ENCODE results near the gene ARMH1. TPM values are rescaled to one million over a fixed set of nuclear protein-coding genes. Genes with fewer than 3 reads are reported as not detected.
"Not testable (repeated sequence)": the region's sequence is repeated elsewhere in the genome, so short reads cannot be mapped to it uniquely, and the experiment has no call there.

ARMH1 gene
- total and polyA plus RNA-seq, 2 donors (not counting 1 experiment from before 2014, with no cell fraction given), result 10.2 to 225 TPM

- no peaks in the 10 kb centered on the region for H3K9me3 Mint-ChIP-seq (ENCODE audit: insufficient read depth)
- Histone ChIP-seq H3K79me2 (ENCODE audit: control insufficient read depth, insufficient read depth, low read length) (peaks cover 5% of the 10 kb centered on the region), H3K4me1 (ENCODE audit: control insufficient read depth in 2 of 2, insufficient read depth in 2 of 2, low read length in 2 of 2) (peaks cover 44% of the 10 kb centered on the region in 2 donors), H3K27ac (ENCODE audit: low read length in 2 of 2) (peak overlapping the region in 1 of 2 donors; percentile 5), H3K4me2 (replicated peaks; ENCODE audit: low read depth, low read length, poor library complexity, severe bottlenecking) (peak overlapping the region; percentile 65), H3K4me3 (ENCODE audit: control extremely low read depth in 1 of 5, extremely low read depth in 1 of 5, insufficient read depth in 1 of 5, low read depth in 2 of 5, low read length in 4 of 5) (no peak overlapping the region), H2AFZ (ENCODE audit: insufficient read depth, low read depth, low read length, poor library complexity, severe bottlenecking) (no peak overlapping the region), H4K20me1 (ENCODE audit: control insufficient read depth, insufficient read depth, low read length, poor library complexity, severe bottlenecking) (no peaks in the 10 kb centered on the region), H3K9ac (ENCODE audit: low read length) (no peak overlapping the region), H3K27me3 (replicated peaks in 1 of 4; ENCODE audit: control extremely low read depth in 1 of 4, control insufficient read depth in 3 of 4, insufficient read depth in 4 of 4, low read length in 3 of 4) (no peaks in the 10 kb centered on the region), H3K9me3 (ENCODE audit: control extremely low read depth in 1 of 3, control insufficient read depth in 2 of 3, insufficient read depth in 1 of 3, low read length in 2 of 3) (no peaks in the 10 kb centered on the region), H3K36me3 (replicated peaks in 1 of 2; ENCODE audit: control extremely low read depth in 1 of 2, control insufficient read depth in 1 of 2, extremely low read depth in 1 of 2, insufficient read depth in 2 of 2, low read length in 1 of 2) (peaks cover 0 to 2% of the 10 kb centered on the region in 2 experiments)
- H3K27me3 Mint-ChIP-seq, result no peaks in the 10 kb centered on the region
- peak overlapping the region; percentile 66 for H3K4me3 Mint-ChIP-seq
- peaks cover 43% of the 10 kb centered on the region for H3K4me1 Mint-ChIP-seq
- peak overlapping the region; percentile 89 for H3K27ac Mint-ChIP-seq
- CTCF ChIA-PET, result interaction anchor here (1.2 to 4.4 kb wide), 5 partner anchors 9 to 604 kb away, joined by 3 to 23 read pairs (median 14); partner anchors contain the start of genes ARMH1 and TMEM53
- WGBS (ENCODE audit: insufficient coverage), result 20% methylated on average over 1 of the region's 3 CpGs
- no peak for TF ChIP-seq CTCF (IDR thresholded peaks at IDR 0.05)
- no peak for TF ChIP-seq EZH2 (IDR thresholded peaks at IDR 0.05; ENCODE audit: borderline replicate concordance, insufficient read depth, low read depth, low read length, poor library complexity, severe bottlenecking)
- intact Hi-C loops (cut with micrococcal nuclease), result no loop called here
- peak; percentile 56 for ATAC-seq (ENCODE audit: low read depth)
- POLR2A ChIA-PET, result no interaction called here
- peak; percentile 59 for DNase-seq
Measured at GRCh38 chr1:44698138-44698537, 23.6 kb downstream of the ARMH1 start.

- H3K9ac ChIP-seq (ENCODE audit: low read length); H3K27ac ChIP-seq (ENCODE audit: low read length in 2 of 2); H4K20me1 ChIP-seq (ENCODE audit: control insufficient read depth, insufficient read depth, low read length, poor library complexity, severe bottlenecking); H3K4me3 Mint-ChIP-seq; H3K4me3 ChIP-seq (ENCODE audit: control extremely low read depth in 1 of 5, extremely low read depth in 1 of 5, insufficient read depth in 1 of 5, low read depth in 2 of 5, low read length in 4 of 5); H3K4me2 ChIP-seq (replicated peaks; ENCODE audit: low read depth, low read length, poor library complexity, severe bottlenecking); H3K36me3 ChIP-seq (replicated peaks in 1 of 2; ENCODE audit: control extremely low read depth in 1 of 2, control insufficient read depth in 1 of 2, extremely low read depth in 1 of 2, insufficient read depth in 2 of 2, low read length in 1 of 2); DNase-seq; H3K79me2 ChIP-seq (ENCODE audit: control insufficient read depth, insufficient read depth, low read length); H3K27me3 ChIP-seq (replicated peaks in 1 of 4; ENCODE audit: control extremely low read depth in 1 of 4, control insufficient read depth in 3 of 4, insufficient read depth in 4 of 4, low read length in 3 of 4); H3K27ac Mint-ChIP-seq; ATAC-seq (ENCODE audit: low read depth); H3K9me3 Mint-ChIP-seq (ENCODE audit: insufficient read depth); H3K9me3 ChIP-seq (ENCODE audit: control extremely low read depth in 1 of 3, control insufficient read depth in 2 of 3, insufficient read depth in 1 of 3, low read length in 2 of 3); H3K27me3 Mint-ChIP-seq; H2AFZ ChIP-seq (ENCODE audit: insufficient read depth, low read depth, low read length, poor library complexity, severe bottlenecking); intact Hi-C loops (cut with micrococcal nuclease): not testable (repeated sequence)
- WGBS (ENCODE audit: insufficient coverage), result 100% methylated on average over 1 of the region's 9 CpGs
- ChIA-PET POLR2A (interaction anchor here (0.7 kb wide), 1 partner anchor 28 kb away, joined by 8 read pairs; no protein-coding TSS in a partner anchor), CTCF (interaction anchor here (0.6 to 0.7 kb wide), 2 partner anchors 169 to 258 kb away, joined by 3 to 4 read pairs; no protein-coding TSS in a partner anchor)
- peaks cover 35% of the 10 kb centered on the region for H3K4me1 Mint-ChIP-seq
- H3K4me1 ChIP-seq (ENCODE audit: control insufficient read depth in 2 of 2, insufficient read depth in 2 of 2, low read length in 2 of 2), result peaks cover 44% of the 10 kb centered on the region in 2 donors
Measured at GRCh38 chr1:44699375-44699774, 24.9 kb downstream of the ARMH1 start.

Measured in B cell (primary cell).